PFSK-1 (cell line): ENCODE results near the gene PINK1.

Experiments
- FOXP2 ChIP-seq: optimal IDR thresholded peaks from 2 replicates; pipeline ENCODE3; 2011; ENCODE audit warnings: borderline replicate concordance, control low read depth, inconsistent platforms; ENCODE audit not compliant: insufficient read depth; ENCODE audit errors: extremely low read length, extremely low read depth
- POLR2AphosphoS5 ChIP-seq: IDR thresholded peaks from 2 replicates; pipeline ENCODE4 v1.6.1; 2012; ENCODE audit warnings: low read depth, mild to moderate bottlenecking, control low read depth, low read length, moderate library complexity
- SIN3A ChIP-seq: IDR thresholded peaks from 2 replicates; pipeline ENCODE4 v1.6.1; 2012; ENCODE audit warnings: mild to moderate bottlenecking, low read length, moderate library complexity, borderline replicate concordance; ENCODE audit not compliant: insufficient read depth
- TAF1 ChIP-seq: IDR thresholded peaks from 2 replicates; pipeline ENCODE4 v1.6.1; 2012; ENCODE audit warnings: low read length, control low read depth, borderline replicate concordance; ENCODE audit not compliant: insufficient read depth
- TF ChIP-seq, protein P1 (sequence below), 2 experiments: IDR thresholded peaks; 2 replicates each; pipeline versions ENCODE4 v1.6.1 to v1.8.0; 2011 to 2012; ENCODE audit warnings: low read depth in 2 of 2, low read length in 2 of 2, control low read depth in 1 of 2, inconsistent platforms in 1 of 2, mild to moderate bottlenecking in 1 of 2, moderate library complexity in 1 of 2; ENCODE audit not compliant: insufficient read depth in 1 of 2

The PINK1 gene

DNA sequence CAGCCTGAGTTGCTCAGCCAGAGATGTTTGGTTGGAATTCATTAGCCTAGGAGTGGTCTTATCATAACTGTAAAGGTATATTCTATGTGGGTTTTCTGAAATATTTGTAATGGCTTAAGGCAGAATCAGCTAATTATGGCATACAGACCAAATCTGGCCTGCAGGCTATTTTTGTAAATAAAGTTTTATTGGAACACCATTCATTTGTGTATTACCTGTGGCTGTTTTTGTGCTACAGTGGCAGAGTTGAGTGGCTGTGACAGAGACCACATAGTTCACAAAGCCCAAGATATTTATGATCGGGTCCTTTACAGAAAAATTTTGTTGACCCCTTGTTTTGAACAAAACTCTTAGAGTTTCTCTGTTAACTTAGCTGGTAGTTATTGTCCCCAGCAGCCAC is 35.3 kb downstream of the PINK1 start:
- TF ChIP-seq POLR2AphosphoS5 (no peak), TAF1 (no peak), FOXP2 (no peak), SIN3A (no peak)
- TF ChIP-seq, protein P1, sequence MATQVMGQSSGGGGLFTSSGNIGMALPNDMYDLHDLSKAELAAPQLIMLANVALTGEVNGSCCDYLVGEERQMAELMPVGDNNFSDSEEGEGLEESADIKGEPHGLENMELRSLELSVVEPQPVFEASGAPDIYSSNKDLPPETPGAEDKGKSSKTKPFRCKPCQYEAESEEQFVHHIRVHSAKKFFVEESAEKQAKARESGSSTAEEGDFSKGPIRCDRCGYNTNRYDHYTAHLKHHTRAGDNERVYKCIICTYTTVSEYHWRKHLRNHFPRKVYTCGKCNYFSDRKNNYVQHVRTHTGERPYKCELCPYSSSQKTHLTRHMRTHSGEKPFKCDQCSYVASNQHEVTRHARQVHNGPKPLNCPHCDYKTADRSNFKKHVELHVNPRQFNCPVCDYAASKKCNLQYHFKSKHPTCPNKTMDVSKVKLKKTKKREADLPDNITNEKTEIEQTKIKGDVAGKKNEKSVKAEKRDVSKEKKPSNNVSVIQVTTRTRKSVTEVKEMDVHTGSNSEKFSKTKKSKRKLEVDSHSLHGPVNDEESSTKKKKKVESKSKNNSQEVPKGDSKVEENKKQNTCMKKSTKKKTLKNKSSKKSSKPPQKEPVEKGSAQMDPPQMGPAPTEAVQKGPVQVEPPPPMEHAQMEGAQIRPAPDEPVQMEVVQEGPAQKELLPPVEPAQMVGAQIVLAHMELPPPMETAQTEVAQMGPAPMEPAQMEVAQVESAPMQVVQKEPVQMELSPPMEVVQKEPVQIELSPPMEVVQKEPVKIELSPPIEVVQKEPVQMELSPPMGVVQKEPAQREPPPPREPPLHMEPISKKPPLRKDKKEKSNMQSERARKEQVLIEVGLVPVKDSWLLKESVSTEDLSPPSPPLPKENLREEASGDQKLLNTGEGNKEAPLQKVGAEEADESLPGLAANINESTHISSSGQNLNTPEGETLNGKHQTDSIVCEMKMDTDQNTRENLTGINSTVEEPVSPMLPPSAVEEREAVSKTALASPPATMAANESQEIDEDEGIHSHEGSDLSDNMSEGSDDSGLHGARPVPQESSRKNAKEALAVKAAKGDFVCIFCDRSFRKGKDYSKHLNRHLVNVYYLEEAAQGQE (IDR thresholded peaks at IDR 0.05; ENCODE audit: insufficient read depth in 1 of 2, low read depth in 2 of 2, low read length in 2 of 2): no peak

GRCh38 chr1:20670936-20671335 is 37.7 kb downstream of the PINK1 start:
- TF ChIP-seq FOXP2: no peak
- no peak for TF ChIP-seq SIN3A
- TF ChIP-seq TAF1: no peak
- TF ChIP-seq POLR2AphosphoS5: no peak
- TF ChIP-seq, protein P1 (IDR thresholded peaks at IDR 0.05; ENCODE audit: insufficient read depth in 1 of 2, low read depth in 2 of 2, low read length in 2 of 2): no peak

- TF ChIP-seq POLR2AphosphoS5 (no peak), FOXP2 (no peak), TAF1 (no peak), SIN3A (no peak)
- TF ChIP-seq, protein P1 (IDR thresholded peaks at IDR 0.05; ENCODE audit: insufficient read depth in 1 of 2, low read depth in 2 of 2, low read length in 2 of 2): no peak
These were observed 39.0 kb downstream of the PINK1 start for GRCh38 chr1:20672265-20672632.

- TF ChIP-seq POLR2AphosphoS5: no peak
- TF ChIP-seq, protein P1 (IDR thresholded peaks at IDR 0.05; ENCODE audit: insufficient read depth in 1 of 2, low read depth in 2 of 2, low read length in 2 of 2): no peak
- TF ChIP-seq FOXP2: no peak
- TF ChIP-seq SIN3A: no peak
- TF ChIP-seq TAF1: no peak
These were observed 45.3 kb downstream of the PINK1 start for GRCh38 chr1:20678599-20678998.

- TF ChIP-seq SIN3A: no peak
- TF ChIP-seq TAF1: no peak
- no peak for TF ChIP-seq POLR2AphosphoS5
- TF ChIP-seq FOXP2: no peak
- TF ChIP-seq, protein P1 (IDR thresholded peaks at IDR 0.05; ENCODE audit: insufficient read depth in 1 of 2, low read depth in 2 of 2, low read length in 2 of 2): no peak
These were observed 47.0 kb downstream of the PINK1 start for GRCh38 chr1:20680269-20680668.
